Measurements from ENCODE around the gene SPPL2B. TPM values are rescaled to one million over a fixed set of nuclear protein-coding genes. Genes with fewer than 3 reads are reported as not detected.

SPPL2B gene
- total and polyA plus RNA-seq, 9 of the 15 experiments (the other 6 are each of a cell fraction or from before 2014, with no cell fraction given): 0.20 to 81.2 (median 15.1) TPM

DNA sequence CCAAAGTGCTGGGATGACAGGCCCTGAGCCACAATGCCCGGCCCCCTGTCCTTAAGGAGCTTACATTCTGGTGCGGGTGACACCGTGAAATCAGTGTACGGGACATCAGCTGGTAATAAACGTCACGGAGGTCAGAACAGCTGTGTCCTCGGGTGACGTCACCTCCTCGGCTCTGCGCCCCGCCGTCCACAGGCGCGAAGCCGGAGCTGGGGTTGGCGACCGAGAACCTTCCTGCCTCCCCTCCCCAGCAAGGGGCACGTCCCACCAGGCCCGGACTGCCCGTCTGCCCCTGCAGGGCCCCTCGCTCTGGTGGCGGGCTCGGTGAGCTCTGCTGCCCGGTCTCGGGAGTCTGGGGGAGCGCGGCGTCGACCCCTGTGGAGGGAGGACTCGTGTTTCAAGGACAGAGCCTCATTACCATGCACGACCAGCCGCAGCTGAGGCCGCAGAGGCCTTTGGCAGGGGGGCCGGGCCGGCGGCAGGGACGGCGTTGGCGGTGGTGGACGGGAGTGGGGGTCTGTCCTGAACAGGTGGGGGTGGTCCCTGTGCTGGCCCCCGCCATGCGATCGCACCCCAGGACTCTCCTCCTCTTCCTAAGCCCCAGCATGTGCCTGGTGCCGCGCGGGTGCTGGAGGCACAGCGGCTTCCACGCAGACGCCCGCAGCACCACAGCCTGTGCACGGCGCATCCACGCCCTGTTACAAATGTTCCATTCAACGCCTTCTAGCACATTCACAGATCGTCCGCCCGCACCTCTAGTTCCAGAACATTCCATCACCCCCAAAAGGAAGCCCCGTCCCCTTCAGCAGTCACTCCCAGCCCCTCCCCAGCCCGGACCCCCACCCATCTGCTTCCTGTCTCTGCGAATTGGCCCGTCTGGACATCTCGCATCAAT, 25.9 kb upstream of the SPPL2B start (continued):
- TF ChIP-seq SAFB (IDR thresholded peaks at IDR 0.05; ENCODE audit: borderline replicate concordance, low read depth, low read length) (0 out of 2 replicates have a peak, but pooled peaks have one; percentile 34), DACH1 (IDR thresholded peaks at IDR 0.05; ENCODE audit: partially characterized antibody) (peak; percentile 95), ESRRA (IDR thresholded peaks at IDR 0.05; ENCODE audit: borderline replicate concordance, low read depth) (0 out of 2 replicates have a peak, but pooled peaks have one; percentile 25), L3MBTL2 (IDR thresholded peaks at IDR 0.05) (peak; percentile 89), HMGN3 (IDR thresholded peaks at IDR 0.05; ENCODE audit: borderline replicate concordance, extremely low read depth, insufficient read length, low read depth, low read length) (no peak), ZNF57 (CRISPR knock-in tag; IDR thresholded peaks at IDR 0.05) (no peak), RCOR1 (IDR thresholded peaks at IDR 0.05; ENCODE audit: borderline replicate concordance in 1 of 2, low read depth in 2 of 2, low read length in 2 of 2) (peak in 1 of 2 experiments; percentile 19; a peak in 1 of 4 replicates), XRCC3 (IDR thresholded peaks at IDR 0.05) (no peak)
- TF ChIP-seq, protein P1, sequence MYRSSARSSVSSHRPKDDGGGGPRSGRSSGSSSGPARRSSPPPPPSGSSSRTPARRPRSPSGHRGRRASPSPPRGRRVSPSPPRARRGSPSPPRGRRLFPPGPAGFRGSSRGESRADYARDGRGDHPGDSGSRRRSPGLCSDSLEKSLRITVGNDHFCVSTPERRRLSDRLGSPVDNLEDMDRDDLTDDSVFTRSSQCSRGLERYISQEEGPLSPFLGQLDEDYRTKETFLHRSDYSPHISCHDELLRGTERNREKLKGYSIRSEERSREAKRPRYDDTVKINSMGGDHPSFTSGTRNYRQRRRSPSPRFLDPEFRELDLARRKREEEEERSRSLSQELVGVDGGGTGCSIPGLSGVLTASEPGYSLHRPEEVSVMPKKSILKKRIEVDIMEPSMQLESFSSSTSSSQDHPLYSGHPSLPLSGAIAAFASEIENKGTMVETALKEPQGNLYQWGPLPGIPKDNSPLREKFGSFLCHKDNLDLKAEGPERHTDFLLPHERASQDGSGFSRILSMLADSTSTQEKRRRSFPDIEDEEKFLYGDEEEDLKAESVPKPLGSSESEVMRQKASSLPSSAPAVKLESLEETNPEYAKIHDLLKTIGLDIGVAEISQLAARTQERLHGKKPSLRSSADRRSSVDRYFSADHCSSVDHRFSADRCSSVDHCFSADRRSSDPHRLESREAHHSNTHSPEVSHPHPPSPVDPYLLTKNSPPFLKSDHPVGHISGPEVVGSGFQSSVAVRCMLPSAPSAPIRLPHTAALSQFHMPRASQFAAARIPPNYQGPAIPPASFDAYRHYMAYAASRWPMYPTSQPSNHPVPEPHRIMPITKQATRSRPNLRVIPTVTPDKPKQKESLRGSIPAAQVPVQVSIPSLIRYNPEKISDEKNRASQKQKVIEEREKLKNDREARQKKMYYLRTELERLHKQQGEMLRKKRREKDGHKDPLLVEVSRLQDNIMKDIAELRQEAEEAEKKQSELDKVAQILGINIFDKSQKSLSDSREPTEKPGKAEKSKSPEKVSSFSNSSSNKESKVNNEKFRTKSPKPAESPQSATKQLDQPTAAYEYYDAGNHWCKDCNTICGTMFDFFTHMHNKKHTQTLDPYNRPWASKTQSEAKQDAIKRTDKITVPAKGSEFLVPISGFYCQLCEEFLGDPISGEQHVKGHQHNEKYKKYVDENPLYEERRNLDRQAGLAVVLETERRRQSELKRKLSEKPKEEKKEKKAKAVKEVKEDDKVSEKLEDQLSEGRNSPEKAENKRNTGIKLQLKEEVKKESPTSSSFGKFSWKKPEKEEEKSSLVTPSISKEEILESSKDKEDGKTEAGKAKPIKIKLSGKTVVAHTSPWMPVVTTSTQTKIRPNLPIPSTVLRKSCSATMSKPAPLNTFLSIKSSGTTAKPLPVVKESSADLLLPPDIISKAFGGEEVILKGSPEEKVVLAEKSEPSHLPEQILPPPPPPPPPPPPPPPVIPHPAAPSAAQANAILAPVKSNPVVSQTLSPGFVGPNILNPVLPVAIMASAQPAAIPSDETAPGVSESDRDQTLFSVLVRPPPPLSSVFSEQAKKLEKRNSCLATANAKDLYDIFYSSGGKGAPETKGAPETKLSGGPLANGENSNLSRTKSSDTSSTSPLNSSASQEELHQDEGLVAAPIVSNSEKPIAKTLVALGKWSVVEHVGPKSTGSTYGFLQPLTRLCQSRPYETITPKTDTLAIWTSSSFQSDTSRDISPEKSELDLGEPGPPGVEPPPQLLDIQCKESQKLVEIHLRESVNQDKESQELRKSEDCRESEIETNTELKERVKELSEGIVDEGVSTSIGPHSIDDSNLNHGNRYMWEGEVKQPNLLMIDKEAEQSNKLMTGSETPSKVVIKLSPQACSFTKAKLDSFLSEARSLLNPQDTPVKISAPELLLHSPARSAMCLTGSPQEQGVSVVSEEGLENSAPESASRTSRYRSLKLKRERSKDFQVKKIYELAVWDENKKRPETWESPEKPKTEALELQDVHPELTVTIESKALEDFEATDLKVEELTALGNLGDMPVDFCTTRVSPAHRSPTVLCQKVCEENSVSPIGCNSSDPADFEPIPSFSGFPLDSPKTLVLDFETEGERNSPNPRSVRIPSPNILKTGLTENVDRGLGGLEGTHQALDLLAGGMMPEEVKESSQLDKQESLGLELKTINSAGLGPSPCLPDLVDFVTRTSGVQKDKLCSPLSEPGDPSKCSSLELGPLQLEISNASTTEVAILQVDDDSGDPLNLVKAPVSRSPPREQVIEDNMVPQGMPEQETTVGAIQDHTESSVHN (IDR thresholded peaks at IDR 0.05; ENCODE audit: borderline replicate concordance in 1 of 2, low read depth in 1 of 2): peak in 1 of 2 experiments; percentile 91; a peak in 2 of 4 replicates

Data from K562 (cell line).